Peyer's patch (tissue), 4 donors: ENCODE data around the gene ADAMTS12.

Source experiments
- CTCF ChIP-seq, 6 experiments: fragments of 450-650 bp in 4 of 6; fragments of 200-600 bp in 2 of 6; sonication (generic) in 1 of 6; IDR thresholded peaks; one replicate each; pipeline ENCODE4 v1.5.1; 2017 to 2019; ENCODE audit warnings: antibody characterized with exemption in 6 of 6, mild to moderate bottlenecking in 3 of 6, moderate library complexity in 1 of 6
- POLR2A ChIP-seq, 2 donors: fragments of 450-650 bp; IDR thresholded peaks; one replicate each; pipeline ENCODE4 v1.5.1; 2017; ENCODE audit warnings: antibody characterized with exemption in 2 of 2, mild to moderate bottlenecking in 2 of 2, moderate library complexity in 2 of 2

GRCh38 chr5:33579152-33579551, 312.6 kb downstream of the ADAMTS12 start:
- TF ChIP-seq CTCF (IDR thresholded peaks at IDR 0.05) (no peak), POLR2A (IDR thresholded peaks at IDR 0.05) (no peak)
